GM19372 (cell line): ENCODE data around the gene PGPEP1.
"Not testable (repeated sequence)": the region's sequence is repeated elsewhere in the genome, so short reads cannot be mapped to it uniquely, and the experiment has no call there.

ENCODE experiments used
- ATAC-seq: cut with Tn5 transposase; IDR thresholded peaks from one replicate; pipeline ENCODE4 v1.9.1; 2021; ENCODE audit warnings: mild to moderate bottlenecking, low read depth, moderate library complexity; ENCODE audit not compliant: unreplicated experiment

The PGPEP1 gene

DNA sequence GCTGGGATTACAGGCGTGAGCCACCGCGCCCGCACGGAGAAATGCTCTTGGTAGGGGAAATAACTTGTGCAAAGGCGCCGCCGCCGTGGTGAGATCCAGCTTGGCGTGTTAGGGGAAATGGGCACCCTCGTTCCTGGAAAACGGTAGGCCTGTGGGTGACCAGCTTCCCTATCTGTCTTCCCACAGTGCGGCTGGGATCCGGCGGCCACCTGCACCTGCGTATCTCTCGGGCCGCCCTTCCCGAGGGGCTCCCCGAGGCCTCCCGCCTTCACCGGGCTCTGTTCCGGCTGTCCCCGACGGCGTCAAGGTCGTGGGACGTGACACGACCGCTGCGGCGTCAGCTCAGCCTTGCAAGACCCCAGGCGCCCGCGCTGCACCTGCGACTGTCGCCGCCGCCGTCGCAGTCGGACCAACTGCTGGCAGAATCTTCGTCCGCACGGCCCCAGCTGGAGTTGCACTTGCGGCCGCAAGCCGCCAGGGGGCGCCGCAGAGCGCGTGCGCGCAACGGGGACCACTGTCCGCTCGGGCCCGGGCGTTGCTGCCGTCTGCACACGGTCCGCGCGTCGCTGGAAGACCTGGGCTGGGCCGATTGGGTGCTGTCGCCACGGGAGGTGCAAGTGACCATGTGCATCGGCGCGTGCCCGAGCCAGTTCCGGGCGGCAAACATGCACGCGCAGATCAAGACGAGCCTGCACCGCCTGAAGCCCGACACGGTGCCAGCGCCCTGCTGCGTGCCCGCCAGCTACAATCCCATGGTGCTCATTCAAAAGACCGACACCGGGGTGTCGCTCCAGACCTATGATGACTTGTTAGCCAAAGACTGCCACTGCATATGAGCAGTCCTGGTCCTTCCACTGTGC lies 47.9 kb downstream of the PGPEP1 start:
- peak; percentile 75 for ATAC-seq

DNA sequence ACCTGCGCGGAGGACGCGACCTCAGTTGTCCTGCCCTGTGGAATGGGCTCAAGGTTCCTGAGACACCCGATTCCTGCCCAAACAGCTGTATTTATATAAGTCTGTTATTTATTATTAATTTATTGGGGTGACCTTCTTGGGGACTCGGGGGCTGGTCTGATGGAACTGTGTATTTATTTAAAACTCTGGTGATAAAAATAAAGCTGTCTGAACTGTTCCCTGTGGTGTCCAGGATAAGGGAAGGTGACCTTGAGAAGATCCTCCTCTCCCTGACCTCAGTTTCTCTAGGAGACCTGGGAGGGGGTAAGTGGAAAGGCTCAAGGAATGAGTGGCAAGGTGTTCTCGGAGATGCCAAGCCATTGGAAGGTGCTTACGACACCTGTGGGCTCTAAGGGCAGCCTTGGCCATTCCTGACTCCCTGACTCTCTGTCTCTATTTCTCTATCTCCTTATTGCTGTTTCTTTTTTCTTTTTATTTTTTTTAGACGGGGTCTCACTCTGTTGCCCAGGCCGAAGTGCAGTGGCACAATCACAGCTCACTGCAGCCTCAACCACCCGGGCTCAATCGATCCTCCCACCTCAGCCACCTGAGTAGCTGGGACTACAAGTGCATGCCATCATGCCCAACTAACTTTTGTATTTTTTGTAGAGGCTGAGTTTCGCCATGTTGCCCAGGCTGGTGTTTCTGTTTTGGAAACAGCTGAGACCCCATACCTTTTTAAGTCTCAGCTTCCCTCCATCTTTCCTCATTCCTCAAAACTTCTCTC lies 48.7 kb downstream of the PGPEP1 start:
- no peak for ATAC-seq

DNA sequence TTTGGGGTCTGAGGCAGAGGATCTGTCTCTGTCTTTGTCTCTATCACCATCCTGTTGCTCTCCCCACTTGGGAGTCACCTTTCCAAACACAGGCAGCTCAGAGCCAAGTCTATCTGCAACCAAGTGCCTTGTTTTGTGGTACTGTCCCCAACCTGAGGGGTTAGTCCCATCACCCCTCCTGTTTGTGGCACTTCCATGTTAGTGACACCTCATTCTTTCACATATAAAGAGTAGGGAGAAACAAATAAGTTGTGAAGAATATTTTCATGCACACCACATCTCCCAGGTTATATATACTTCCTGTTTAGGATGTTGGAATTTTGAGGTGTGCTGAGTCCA lies 49.3 kb downstream of the PGPEP1 start:
- ATAC-seq, result no peak

DNA sequence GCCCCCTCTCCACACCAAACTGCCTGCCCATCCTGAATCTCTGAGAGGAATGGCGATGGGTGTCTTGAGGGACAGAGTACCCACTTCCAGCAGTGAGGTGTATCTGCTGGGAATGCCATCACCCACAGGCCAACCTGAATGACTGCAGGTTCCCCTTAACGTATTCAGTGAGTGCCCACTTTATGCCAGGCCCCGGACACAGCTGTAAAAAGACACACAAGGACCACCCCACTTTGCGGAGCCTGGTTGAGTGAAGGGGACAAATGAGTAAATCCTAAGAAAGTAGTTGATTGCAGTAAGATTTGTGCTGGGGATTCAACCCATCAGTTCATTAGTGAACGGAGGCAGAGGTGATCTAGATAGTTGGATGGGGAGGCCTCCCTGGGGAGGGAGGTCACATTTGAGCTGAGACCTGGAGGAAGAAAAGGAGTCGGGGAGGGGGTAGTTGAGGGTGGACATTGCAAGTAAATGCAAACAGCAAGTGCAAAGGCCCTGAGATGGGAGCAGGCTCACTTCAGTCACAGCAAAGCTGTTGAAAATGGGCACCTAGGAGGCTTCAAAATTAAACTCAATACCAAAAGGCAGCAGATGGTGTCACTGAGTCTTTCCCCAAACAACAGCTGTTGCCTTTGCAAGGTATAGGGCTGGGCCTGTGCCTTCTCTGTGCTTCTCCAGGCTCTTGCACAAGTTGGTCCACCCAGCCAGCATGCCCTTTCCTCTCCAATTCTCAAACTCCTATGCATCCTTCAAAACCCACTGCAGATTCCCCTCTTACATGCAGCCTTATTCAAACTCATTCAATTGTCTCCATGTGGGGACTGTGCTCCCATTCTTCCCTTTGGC lies 49.9 kb downstream of the PGPEP1 start:
- no peak for ATAC-seq

DNA sequence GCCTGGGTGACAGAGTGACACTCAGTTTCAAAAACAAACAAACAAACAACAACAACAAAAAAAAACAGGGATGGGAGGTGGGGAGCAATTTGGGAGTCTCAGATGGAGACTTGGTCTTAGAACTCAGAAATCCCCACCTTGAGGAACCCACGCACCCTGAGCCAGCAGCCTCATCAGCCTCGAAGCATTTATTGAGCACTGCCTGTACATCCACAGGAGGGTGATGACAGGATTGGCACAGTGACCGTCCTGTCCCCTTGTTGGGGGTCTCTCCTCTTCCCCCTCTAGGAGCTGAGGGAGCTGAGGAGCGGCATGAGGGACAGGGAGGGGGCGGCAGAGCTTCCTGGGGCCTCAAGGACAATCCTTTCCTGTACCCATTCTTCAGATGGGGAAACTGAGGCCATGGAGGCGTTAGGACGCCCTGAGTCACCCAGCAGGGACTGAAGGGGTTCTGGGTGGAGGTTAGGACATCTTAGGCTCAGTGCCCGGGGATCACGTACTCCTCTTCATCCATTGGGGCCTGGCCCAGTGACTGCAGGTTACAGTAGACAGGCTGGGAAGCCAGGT lies 51.2 kb downstream of the PGPEP1 start:
- no peak for ATAC-seq

DNA sequence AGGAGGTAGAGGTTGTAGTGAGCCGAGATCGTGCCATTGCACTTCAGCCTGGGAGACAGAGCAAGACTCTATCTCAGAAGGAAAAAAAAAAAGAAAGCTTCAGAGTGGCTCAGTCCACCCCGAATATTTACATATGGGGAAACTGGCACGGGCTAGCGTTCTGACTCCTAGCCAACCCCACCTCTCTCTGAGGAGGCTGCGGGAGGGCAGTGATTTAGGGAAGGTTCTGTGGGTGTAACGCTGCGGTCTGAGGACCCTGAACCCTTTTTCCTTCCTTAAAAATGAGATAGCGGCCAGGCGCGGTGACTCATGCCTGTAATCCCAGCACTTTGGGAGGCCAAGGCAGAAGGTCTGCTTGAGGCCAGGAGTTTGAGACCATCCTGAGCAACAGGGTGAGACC lies 52.0 kb downstream of the PGPEP1 start:
- ATAC-seq, result no peak

DNA sequence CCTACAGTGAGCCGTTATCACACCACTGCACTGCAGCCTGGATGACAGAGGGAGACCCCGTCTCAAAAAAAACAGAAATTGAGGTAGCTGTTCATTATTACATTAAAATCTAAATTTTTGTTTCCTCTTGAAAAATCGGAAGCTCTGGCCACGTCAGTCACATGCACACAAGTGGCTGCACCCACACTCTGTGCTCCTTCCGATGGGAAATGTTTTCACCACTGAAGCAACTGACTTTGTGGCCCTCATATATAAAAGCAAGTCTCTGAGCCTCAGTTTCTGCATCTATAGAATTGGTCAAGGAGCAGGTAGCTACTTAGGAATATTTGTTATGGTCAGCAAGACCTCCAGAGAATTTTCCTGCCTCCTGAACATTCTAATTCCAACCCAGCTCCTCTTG lies 52.5 kb downstream of the PGPEP1 start:
- no peak for ATAC-seq

DNA sequence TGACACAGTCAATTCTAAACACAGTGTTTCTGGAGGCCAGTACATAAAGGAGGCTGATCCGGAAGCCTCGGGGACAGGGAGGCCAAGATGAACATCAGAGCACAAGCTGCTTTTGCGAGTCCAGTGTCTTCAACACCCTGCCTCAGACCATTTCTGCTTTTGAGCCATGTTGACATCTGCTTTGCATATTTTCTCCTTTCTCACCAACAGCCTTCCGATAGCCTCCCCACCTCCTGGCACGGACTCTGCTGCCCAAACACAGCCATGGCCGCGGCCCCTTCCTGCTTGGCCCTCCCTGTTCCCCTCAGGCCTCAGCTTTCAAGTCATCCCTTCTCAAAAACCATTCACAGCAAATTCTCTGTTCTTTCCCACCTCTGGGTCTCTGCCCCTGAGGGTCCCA lies 53.4 kb downstream of the PGPEP1 start:
- no peak for ATAC-seq

DNA sequence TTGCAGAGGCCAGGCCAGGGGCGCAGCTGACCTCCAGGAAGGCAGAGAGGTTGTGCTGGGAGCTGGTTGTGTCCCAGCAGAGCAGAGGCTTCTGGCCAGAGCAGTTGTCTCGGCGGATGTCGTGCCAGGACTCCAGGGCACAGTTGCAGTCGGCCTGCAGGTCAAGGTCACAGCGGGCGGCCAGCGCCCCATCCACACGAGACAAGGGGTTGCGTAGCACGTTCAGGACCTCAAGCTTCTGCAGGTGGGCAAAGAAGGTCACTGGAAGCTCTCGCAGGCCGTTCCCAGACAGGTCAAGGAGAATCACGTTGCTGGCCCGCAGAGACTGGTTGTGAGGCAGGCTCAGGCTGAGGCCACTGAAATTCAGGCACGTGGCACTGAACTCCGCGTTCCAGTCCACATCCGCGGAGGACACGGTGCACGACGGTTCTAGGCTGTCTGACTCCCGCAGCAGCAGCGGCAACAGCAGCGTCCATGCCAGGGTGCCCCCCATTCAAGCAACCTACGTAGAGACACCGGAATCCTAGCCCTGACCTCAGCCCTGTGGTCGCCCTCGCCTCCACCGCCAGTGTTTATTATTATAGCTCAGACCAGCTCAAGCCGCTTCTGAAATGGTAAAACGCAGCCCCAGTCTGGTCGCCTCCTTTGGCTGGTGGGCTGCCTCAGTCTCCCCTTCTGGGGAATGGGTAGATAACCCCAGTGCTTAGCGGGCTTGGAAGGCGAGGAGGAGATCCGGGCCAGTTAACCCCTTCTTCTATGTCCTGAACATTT lies 56.3 kb downstream of the PGPEP1 start:
- ATAC-seq, result no peak

DNA sequence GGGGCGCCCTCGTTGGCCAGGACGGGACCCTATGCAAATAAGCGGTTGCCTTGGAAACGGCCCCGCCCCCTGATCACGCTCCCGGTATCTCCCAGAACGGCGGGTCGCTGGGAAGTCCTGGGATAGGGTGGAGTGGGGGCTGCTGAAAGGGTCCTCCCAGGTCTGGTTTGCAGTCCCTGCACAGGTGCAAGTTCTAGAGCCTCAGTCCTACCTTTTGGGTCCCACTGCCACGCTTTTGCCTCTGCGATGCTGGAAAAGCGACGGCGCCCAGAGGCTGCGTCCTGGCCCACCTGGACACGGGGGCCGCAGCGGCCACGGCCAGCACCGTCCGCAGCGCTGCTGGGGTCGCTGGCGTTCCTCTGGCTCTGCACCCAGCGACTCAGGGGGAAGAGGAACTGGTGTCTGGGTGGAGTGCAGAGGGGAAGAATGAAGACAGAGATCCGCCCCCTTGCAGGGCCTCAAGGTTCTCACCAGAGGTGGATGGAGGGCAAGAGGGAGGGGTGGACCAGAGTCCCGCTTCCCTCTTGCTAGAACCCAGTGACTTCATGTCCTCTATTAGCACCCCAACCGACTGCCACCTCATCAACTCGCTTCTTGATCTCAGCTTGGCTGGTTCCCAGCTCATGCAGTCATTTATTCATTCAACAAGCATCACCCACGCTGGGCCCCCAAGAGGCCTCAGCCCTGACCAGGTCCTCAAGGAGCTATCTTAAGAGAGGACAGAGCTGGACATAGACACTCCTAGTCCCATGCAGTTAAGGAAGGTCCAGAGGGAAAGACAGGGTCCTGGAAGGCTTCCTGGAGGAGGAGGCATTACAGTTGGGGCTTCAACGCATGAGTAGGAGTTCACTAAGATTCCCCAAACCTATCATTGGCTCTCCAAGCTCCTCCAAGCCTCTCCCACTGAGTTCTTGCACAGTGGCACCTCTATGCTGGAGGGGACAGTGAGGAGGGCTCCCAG lies 57.1 kb downstream of the PGPEP1 start, which contains the start of gene LRRC25:
Gene LRRC25, minus strand, starts transcription at position 381 of the 961 bp plus-strand sequence. CDS start 659 bp downstream, outside the sequence.
- no peak for ATAC-seq

DNA sequence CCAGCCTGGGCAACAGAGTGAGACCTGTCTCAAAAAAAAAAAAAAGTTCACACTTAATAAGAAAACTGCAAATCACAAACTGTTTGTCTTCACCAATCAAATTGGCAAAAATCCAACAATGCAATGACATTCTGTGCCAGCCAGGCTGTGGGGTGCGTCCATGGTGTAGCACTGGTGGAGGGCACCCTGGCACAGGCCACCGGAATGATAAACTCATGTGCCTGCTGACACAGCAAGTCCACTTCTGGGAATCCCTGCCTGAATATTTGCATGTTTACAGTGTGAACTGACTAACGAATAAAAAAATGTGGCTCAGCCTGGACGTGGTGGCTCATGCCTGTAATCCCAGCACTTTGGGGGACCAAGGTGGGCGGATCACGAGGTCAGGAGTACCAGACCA lies 58.6 kb downstream of the PGPEP1 start:
- ATAC-seq, result no peak

DNA sequence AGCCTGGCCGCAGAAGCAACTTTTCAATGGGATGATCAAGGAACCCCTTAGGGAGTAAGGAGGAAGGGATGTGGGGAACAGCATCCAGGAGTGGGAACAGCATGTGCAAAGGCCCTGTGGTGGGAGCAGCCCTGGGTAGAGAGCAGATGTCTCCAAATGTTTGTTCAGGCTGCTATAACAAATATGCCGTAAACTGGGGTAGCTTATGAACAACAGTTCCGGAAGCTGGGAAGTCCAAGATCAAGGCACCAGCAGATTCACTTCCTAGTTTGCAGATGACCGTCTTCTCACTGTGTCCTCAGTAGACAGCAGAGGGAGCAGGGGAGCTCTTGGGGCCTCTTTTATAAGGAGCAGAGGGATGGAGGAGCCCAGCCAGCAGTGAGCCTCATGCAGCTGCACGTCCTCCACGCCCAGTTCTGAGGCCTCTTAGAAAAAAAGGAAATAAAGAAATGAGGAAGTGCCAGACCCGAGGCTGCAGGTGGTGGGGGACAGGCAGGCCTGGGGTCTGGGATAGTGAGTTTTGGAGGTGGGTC lies 61.2 kb downstream of the PGPEP1 start:
- ATAC-seq, result no peak

DNA sequence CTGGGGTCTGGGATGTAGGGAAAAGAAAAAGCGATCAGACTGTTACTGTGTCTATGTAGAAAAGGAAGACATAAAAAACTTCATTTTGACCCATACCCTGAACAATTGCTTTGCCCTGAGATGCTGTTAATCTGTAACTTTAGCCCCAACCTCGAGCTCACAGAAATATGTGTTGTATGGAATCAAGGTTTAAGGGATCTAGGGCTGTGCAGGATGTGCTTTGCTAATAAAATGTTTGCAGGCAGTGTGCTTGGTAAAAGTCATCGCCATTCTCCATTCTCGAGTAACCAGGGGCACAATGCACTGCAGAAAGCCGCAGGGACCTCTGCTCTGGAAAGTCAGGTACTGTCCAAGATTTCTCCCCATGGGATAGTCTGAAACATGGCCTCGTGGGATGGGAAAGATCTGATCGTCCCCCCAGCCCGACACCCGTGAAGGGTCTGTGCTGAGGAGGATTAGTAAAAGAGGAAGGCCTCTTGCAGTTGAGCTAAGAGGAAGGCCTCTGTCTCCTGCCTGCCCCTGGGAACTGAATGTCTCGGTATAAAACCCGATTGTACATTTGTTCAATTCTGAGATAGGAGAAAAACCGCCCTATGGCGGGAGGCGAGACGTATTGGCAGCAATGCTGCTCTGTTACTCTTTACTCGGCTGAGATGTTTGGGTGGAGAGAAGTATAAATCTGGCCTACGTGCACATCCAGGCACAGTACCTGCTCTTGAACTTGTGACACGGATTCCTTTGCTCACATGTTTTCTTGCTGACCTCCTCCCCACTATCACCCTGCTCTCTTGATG lies 62.3 kb downstream of the PGPEP1 start:
- ATAC-seq, result not testable (repeated sequence)

DNA sequence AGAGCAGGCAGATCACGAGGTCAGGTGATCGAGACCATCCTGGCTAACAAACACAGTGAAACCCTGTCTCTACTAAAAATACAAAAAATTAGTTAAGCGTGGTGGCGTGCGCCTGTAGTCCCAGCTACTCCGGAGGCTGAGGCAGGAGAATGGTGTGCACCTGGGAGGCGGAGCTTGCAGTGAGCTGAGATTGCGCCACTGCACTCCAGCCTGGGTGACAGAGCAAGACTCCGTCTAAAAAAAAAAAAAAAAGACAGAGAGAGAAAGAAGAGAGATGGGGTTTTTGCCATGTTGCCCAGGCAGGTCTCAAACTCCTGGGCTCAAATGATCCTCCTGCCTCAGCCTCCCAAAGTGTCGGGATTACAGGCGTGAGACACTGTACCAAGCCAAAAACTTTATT lies 65.4 kb downstream of the PGPEP1 start:
- not testable (repeated sequence) for ATAC-seq

DNA sequence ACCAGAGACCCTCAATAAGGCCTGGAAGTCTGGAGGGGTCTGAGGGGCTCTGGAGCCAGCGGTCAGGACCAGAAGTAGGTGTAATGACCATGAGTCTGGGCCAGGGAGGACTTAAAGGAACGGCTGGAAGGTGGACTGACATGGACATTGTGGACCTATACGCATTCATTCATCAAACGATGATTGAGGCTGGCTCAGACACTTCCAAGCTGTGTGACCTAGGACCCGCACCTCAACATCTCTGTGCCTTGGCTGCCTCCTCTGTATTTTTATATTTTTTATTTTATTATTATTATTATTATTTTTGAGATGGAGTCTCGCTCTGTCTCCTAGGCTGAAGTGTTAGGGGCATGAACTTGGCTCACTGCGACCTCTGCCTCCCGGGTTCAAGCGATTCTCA lies 66.4 kb downstream of the PGPEP1 start:
- ATAC-seq, result no peak

DNA sequence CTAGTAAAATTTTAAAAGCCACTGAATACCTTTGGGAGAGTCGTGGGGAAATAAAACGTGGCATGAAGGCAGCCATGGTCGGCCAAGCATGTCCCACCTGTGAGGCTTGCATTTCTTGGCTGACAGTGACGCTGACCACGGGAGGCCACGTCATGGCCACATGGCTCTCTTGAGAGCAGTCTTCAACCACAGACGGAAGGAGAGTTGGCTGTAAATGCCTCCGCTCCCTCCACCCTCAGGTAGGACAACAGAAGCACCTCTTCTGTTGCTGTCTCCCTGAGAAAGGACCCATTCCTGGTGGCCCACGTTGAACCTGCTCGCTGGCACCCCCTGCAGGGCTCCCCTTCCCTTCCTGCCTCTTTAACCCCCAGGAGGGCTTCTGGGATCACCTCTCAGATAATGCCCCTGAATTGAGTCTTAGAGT lies 67.7 kb downstream of the PGPEP1 start:
- no peak for ATAC-seq

DNA sequence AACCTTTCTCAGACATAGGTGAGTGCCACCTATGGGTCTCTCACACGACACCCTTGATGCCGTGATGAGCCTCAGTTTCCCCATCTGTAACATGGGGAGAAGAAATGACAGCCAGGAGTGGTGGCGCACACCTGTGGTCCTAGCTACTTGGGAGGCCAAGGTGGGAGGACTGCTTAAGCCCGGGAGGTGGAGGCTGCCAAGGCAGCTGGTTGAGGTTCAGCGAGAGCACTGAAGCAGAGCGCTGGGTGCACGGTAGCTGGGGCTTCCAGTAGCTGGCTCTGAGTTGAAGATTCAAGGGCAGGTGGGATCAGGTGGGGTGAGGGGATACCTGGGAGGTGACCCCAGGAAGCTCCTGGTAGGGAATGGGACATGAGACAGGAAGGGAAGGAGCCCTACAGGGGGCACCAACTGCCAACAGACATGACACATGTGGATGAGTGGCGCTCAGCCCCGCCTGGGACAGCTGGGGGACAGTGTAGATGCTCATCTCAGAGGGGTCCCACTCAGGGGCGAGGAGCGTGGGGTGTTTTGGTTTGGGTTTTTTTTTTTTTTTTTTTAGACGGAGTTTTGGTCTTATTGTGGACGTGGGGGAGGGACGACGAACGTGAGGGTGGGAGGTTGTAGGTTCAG lies 72.3 kb downstream of the PGPEP1 start:
- no peak for ATAC-seq
